ENCODE data around the gene FAM13A. TPM values are rescaled to one million over a fixed set of nuclear protein-coding genes. Genes with fewer than 3 reads are reported as not detected.

Gene FAM13A
- total and polyA plus RNA-seq, 4 donors, result 31.0 to 41.4 (median 35.8) TPM

DNA sequence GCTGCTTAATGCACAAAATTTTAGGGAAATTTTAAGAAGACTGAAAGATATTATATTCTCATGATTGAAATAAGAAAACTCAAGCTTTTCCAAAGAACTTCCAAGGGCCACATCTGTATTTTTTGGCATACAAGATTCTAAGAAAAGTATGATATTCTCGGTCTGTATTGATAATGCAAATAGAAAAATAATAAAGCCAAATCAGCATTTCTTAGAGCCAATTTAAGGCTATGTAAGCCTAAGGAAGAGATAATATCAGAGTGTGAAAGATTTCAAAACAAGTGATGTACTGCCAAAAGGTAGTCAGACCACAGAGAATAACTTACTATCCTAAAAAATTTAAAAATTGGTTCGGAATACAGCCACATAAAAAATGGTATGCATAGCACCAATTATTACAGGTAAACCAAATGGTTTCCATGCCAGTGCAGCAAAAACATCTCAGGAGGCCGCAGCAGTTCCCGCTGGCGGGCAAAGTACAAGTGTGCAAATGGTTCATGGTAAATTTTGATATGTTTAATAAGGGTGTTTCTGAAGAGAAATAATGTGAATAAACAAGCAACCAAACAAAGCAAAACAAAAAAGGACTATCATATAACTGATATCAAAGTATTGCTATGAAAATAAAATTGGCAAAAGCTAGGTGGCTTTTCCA, 324.1 kb downstream of the FAM13A start:
- H3K9me3 ChIP-seq (ENCODE audit: control insufficient read depth, insufficient read depth, low read length), result no peaks in the 10 kb centered on the region
- H3K27ac ChIP-seq (ENCODE audit: low read depth, low read length), result no peak overlapping the region
- peaks cover 16% of the 10 kb centered on the region for H3K36me3 ChIP-seq (ENCODE audit: control insufficient read depth, insufficient read depth, low read length)
- H3K4me1 ChIP-seq (ENCODE audit: control insufficient read depth, insufficient read depth, low read length), result peaks cover 7% of the 10 kb centered on the region
- no CpG with 5 or more reads among the region's 5 CpGs for WGBS (ENCODE audit: insufficient coverage)
- H3K4me3 ChIP-seq (ENCODE audit: low read depth, low read length), result no peak overlapping the region
- H3K27me3 ChIP-seq (ENCODE audit: control insufficient read depth, insufficient read depth, low read length), result no peaks in the 10 kb centered on the region
- no peak for DNase-seq (ENCODE audit: low read depth in 4 of 6, low spot score in 6 of 6)

DNA sequence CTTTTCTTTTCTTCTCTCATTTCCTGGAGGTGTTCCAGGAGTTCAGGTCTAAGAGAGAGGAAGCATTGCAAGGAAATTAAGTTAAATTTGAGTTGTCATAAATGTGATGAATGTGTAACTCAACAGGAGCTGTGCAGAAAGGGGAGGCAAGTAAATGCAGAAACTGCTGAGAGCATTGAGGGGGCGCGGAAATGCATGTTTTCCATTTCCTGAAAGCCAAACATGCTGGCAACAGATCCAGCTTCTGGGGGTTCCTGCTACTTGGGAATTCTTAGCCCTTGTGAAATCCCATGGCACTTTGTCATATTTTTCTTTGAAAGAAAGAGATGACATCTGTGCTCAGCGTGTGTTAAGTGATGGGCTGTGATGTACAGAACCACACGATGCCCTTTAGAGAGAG, 325.6 kb downstream of the FAM13A start:
- WGBS (ENCODE audit: insufficient coverage), result 82% methylated on average over 2 of the region's 4 CpGs
- no peaks in the 10 kb centered on the region for H3K27me3 ChIP-seq (ENCODE audit: control insufficient read depth, insufficient read depth, low read length)
- H3K4me1 ChIP-seq (ENCODE audit: control insufficient read depth, insufficient read depth, low read length), result peaks cover 10% of the 10 kb centered on the region
- no peaks in the 10 kb centered on the region for H3K9me3 ChIP-seq (ENCODE audit: control insufficient read depth, insufficient read depth, low read length)
- no peak overlapping the region for H3K27ac ChIP-seq (ENCODE audit: low read depth, low read length)
- H3K36me3 ChIP-seq (ENCODE audit: control insufficient read depth, insufficient read depth, low read length), result peaks cover 19% of the 10 kb centered on the region
- no peak overlapping the region for H3K4me3 ChIP-seq (ENCODE audit: low read depth, low read length)
- DNase-seq (ENCODE audit: low read depth in 4 of 6, low spot score in 6 of 6), result peak in 1 of 6 donors; percentile 70

DNA sequence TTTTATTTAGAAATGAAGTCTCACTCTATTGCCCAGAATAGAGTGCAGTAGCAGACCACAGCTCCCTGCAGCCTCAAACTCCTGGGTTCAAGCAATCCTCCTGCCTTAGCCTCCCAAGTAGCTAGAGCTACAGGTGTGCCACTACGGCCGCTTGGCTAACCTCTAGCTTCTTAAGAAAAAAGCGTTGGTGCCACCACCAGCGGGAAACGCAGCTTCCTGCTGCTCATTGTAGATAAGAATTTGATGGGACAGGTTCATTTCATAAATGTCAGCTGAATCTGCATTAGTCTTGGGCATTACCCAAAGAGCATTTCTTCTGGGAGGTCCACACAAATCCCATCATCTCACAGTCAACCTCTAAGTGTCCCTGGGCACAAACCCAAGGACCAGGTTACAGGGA, 326.2 kb downstream of the FAM13A start:
- H3K4me1 ChIP-seq (ENCODE audit: control insufficient read depth, insufficient read depth, low read length), result peaks cover 10% of the 10 kb centered on the region
- H3K36me3 ChIP-seq (ENCODE audit: control insufficient read depth, insufficient read depth, low read length), result peaks cover 19% of the 10 kb centered on the region
- H3K9me3 ChIP-seq (ENCODE audit: control insufficient read depth, insufficient read depth, low read length), result no peaks in the 10 kb centered on the region
- WGBS (ENCODE audit: insufficient coverage), result 100% methylated on average over 5 of the region's 5 CpGs
- no peak overlapping the region for H3K4me3 ChIP-seq (ENCODE audit: low read depth, low read length)
- no peak for DNase-seq (ENCODE audit: low read depth in 4 of 6, low spot score in 6 of 6)
- no peaks in the 10 kb centered on the region for H3K27me3 ChIP-seq (ENCODE audit: control insufficient read depth, insufficient read depth, low read length)
- H3K27ac ChIP-seq (ENCODE audit: low read depth, low read length), result no peak overlapping the region

DNA sequence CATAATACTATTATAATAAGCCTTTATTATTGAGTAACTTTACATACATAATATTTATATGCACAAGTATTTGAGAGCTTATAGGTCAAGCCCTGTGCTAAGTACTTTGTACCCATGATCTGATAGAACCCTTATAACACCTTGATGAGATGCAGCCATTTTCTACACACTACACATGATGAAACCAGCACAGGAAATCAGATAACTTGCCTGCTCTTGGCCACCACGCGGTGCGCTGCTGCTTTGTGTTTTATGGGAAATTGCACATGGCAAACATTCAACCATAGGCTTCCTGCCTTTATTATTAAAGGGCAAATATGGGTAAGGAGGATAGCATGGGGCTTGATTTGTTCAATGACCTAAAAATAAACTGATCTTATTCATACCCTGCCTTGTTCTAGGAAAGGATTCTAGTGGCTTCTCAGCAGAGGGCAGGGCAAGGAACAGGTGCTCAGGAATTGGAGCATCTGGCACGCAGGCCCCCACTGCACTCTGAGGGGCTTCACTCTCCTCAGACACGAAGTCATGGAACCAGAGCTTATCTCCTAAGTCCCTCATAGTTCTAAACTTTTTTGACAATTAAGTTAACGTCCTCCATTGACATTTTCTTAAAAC, 327.7 kb downstream of the FAM13A start:
- peaks cover 16% of the 10 kb centered on the region for H3K36me3 ChIP-seq (ENCODE audit: control insufficient read depth, insufficient read depth, low read length)
- no peak overlapping the region for H3K27ac ChIP-seq (ENCODE audit: low read depth, low read length)
- WGBS (ENCODE audit: insufficient coverage), result 80% methylated on average over 1 of the region's 6 CpGs
- DNase-seq (ENCODE audit: low read depth in 4 of 6, low spot score in 6 of 6), result no peak
- peaks cover 10% of the 10 kb centered on the region for H3K4me1 ChIP-seq (ENCODE audit: control insufficient read depth, insufficient read depth, low read length)
- H3K27me3 ChIP-seq (ENCODE audit: control insufficient read depth, insufficient read depth, low read length), result no peaks in the 10 kb centered on the region
- H3K4me3 ChIP-seq (ENCODE audit: low read depth, low read length), result no peak overlapping the region
- no peaks in the 10 kb centered on the region for H3K9me3 ChIP-seq (ENCODE audit: control insufficient read depth, insufficient read depth, low read length)

DNA sequence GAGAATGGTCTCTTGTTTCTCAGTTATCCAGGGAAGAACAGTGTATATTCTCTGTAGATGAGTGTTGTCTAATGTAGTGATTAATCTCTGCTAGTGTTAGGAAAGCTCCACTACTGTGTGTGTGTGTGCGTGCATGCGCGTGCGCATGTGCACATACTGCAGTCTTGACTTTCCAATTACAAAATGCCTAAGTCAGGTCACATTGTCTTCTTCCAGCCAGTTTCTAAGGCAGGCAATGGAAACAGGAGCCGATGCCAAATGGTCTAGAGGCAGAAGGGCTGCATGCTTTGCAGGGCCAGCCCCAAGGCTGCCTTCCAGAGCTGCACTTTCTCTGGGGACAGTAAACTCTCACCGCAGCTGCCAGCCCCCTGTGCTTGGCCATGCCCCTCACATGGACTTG, 328.8 kb downstream of the FAM13A start:
- WGBS (ENCODE audit: insufficient coverage), result 59% methylated on average over 6 of the region's 6 CpGs
- peak in 4 of 6 donors; percentile 28 to 79 (median 38) for DNase-seq (ENCODE audit: low read depth in 4 of 6, low spot score in 6 of 6)
- H3K4me3 ChIP-seq (ENCODE audit: low read depth, low read length), result no peak overlapping the region
- peaks cover 10% of the 10 kb centered on the region for H3K4me1 ChIP-seq (ENCODE audit: control insufficient read depth, insufficient read depth, low read length)
- H3K36me3 ChIP-seq (ENCODE audit: control insufficient read depth, insufficient read depth, low read length), result peaks cover 16% of the 10 kb centered on the region
- H3K27ac ChIP-seq (ENCODE audit: low read depth, low read length), result peak overlapping the region; percentile 29
- no peaks in the 10 kb centered on the region for H3K9me3 ChIP-seq (ENCODE audit: control insufficient read depth, insufficient read depth, low read length)
- no peaks in the 10 kb centered on the region for H3K27me3 ChIP-seq (ENCODE audit: control insufficient read depth, insufficient read depth, low read length)

DNA sequence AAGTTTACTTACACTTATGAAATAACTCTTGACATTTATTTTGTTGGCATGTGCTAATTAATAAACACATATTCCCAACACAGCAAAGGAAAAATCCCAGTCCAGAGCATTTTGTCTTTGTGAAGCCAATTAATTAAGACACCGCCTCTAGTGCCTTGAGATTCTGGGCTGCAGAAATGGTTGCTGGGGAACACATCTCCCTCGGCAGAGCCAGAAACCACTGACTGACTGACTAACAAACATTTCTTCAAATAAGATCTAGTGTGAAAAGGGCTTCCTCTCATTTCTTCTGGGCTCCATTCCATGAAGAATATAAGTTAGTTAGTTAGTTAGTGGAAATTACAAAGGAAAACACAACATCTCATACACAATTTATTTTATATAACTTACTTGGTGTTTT, 331.0 kb downstream of the FAM13A start:
- Histone ChIP-seq H3K36me3 (ENCODE audit: control insufficient read depth, insufficient read depth, low read length) (peaks cover 18% of the 10 kb centered on the region), H3K27ac (ENCODE audit: low read depth, low read length) (no peak overlapping the region), H3K27me3 (ENCODE audit: control insufficient read depth, insufficient read depth, low read length) (no peaks in the 10 kb centered on the region), H3K4me1 (ENCODE audit: control insufficient read depth, insufficient read depth, low read length) (peaks cover 12% of the 10 kb centered on the region), H3K9me3 (ENCODE audit: control insufficient read depth, insufficient read depth, low read length) (no peaks in the 10 kb centered on the region), H3K4me3 (ENCODE audit: low read depth, low read length) (no peak overlapping the region)
- no CpG with 5 or more reads among the region's 2 CpGs for WGBS (ENCODE audit: insufficient coverage)
- peak in 2 of 6 donors; percentile 21 to 58 for DNase-seq (ENCODE audit: low read depth in 4 of 6, low spot score in 6 of 6)

DNA sequence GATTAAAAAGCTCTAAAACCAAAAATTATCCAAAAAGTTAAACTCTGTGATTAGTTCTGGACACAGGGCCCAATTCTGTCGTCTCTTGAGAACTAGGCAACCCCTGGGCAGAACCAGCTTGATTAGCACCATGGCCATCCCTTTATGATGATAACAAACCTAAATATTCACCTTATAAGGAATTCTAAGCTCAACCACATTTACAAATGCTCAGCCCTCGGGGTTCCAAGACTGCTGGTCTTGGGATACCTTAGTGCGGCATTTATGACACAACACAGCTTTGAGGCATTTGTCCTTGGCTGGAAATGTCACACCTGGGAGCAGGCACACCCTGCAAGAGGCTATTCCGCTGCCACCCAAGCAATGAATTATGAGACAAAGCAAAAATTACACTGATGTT, 331.8 kb downstream of the FAM13A start:
- no peak overlapping the region for H3K27ac ChIP-seq (ENCODE audit: low read depth, low read length)
- WGBS (ENCODE audit: insufficient coverage), result 79% methylated on average over 3 of the region's 4 CpGs
- no peaks in the 10 kb centered on the region for H3K27me3 ChIP-seq (ENCODE audit: control insufficient read depth, insufficient read depth, low read length)
- no peaks in the 10 kb centered on the region for H3K9me3 ChIP-seq (ENCODE audit: control insufficient read depth, insufficient read depth, low read length)
- peaks cover 12% of the 10 kb centered on the region for H3K36me3 ChIP-seq (ENCODE audit: control insufficient read depth, insufficient read depth, low read length)
- peaks cover 13% of the 10 kb centered on the region for H3K4me1 ChIP-seq (ENCODE audit: control insufficient read depth, insufficient read depth, low read length)
- no peak overlapping the region for H3K4me3 ChIP-seq (ENCODE audit: low read depth, low read length)
- DNase-seq (ENCODE audit: low read depth in 4 of 6, low spot score in 6 of 6), result peak in 1 of 6 donors; percentile 7

DNA sequence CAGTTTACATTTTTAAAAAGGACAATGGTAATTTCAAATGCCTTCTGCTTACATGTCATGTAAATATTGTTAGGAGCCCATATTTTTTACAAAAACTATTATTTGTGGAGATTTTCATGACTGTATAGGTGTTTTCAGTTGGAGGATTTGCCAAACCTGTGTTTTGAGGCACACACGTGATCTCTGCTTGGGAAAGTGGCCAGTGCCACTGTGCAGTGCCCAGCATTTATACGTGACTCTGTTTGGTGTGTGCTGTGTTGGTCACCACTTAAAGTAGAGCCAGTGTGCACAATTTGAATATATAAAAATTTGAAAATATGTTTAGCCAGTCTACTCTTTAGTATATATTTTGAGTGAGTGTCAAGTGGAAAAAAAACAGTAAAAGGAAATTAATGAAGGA, 332.6 kb downstream of the FAM13A start:
- no peak overlapping the region for H3K4me3 ChIP-seq (ENCODE audit: low read depth, low read length)
- H3K27me3 ChIP-seq (ENCODE audit: control insufficient read depth, insufficient read depth, low read length), result no peaks in the 10 kb centered on the region
- H3K27ac ChIP-seq (ENCODE audit: low read depth, low read length), result no peak overlapping the region
- peaks cover 13% of the 10 kb centered on the region for H3K4me1 ChIP-seq (ENCODE audit: control insufficient read depth, insufficient read depth, low read length)
- 100% methylated on average over 1 of the region's 2 CpGs for WGBS (ENCODE audit: insufficient coverage)
- DNase-seq (ENCODE audit: low read depth in 4 of 6, low spot score in 6 of 6), result no peak
- H3K36me3 ChIP-seq (ENCODE audit: control insufficient read depth, insufficient read depth, low read length), result peaks cover 12% of the 10 kb centered on the region
- no peaks in the 10 kb centered on the region for H3K9me3 ChIP-seq (ENCODE audit: control insufficient read depth, insufficient read depth, low read length)

DNA sequence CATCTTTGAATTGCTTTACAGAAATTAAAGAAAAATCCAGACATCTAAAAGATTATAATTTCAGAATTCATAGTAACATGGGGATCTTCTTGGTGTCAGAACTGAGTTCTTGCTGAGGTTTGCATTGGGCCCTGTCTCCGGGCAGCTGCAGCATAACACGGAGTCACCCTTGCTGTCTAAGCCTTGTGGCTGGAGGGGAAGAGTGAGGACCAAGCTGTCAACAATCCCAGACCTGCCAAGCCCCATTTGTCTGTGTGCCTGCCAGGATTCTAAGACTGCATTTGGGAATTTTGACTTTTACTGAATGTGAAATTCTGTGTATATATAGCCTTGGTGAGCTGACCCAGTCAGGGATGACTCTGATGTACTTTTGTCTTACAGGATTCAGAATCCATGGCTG, 334.2 kb downstream of the FAM13A start:
- Histone ChIP-seq H3K27ac (ENCODE audit: low read depth, low read length) (no peak overlapping the region), H3K9me3 (ENCODE audit: control insufficient read depth, insufficient read depth, low read length) (peaks cover 4% of the 10 kb centered on the region), H3K4me1 (ENCODE audit: control insufficient read depth, insufficient read depth, low read length) (peaks cover 6% of the 10 kb centered on the region), H3K36me3 (ENCODE audit: control insufficient read depth, insufficient read depth, low read length) (peaks cover 13% of the 10 kb centered on the region), H3K4me3 (ENCODE audit: low read depth, low read length) (no peak overlapping the region), H3K27me3 (ENCODE audit: control insufficient read depth, insufficient read depth, low read length) (no peaks in the 10 kb centered on the region)
- 56% methylated on average over 2 of the region's 2 CpGs for WGBS (ENCODE audit: insufficient coverage)
- DNase-seq (ENCODE audit: low read depth in 4 of 6, low spot score in 6 of 6), result peak in 1 of 6 donors; percentile 27

DNA sequence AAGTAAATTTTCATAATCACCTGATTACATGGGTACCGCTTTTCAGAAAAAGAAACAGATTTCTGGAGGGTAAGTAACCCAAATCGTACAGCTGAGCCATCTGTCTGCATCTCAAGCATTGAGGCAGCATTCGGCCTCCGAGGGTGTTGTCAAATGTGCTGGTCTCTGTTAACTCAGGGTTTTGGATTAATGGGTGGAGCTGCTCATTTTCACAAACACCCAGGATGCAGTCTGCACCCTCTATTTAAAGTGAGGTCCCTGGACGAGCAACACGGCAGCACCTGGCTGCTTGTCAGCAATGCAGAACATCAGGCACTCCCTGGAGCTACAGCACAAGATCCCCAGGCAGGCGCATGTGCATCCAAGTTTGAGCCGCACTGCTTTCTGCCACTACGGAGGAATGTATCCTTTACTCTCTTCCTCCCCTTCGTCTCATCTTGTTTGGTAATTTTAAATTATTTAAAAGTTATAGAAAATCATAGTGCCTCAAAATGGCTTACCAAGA, 334.7 kb downstream of the FAM13A start:
- peaks cover 3% of the 10 kb centered on the region for H3K4me1 ChIP-seq (ENCODE audit: control insufficient read depth, insufficient read depth, low read length)
- H3K36me3 ChIP-seq (ENCODE audit: control insufficient read depth, insufficient read depth, low read length), result peaks cover 13% of the 10 kb centered on the region
- peaks cover 9% of the 10 kb centered on the region for H3K9me3 ChIP-seq (ENCODE audit: control insufficient read depth, insufficient read depth, low read length)
- no peak for DNase-seq (ENCODE audit: low read depth in 4 of 6, low spot score in 6 of 6)
- no peak overlapping the region for H3K4me3 ChIP-seq (ENCODE audit: low read depth, low read length)
- no peaks in the 10 kb centered on the region for H3K27me3 ChIP-seq (ENCODE audit: control insufficient read depth, insufficient read depth, low read length)
- no peak overlapping the region for H3K27ac ChIP-seq (ENCODE audit: low read depth, low read length)
- WGBS (ENCODE audit: insufficient coverage), result 92% methylated on average over 6 of the region's 10 CpGs

Data from spinal cord (tissue), 10 donors.